B cell (primary cell): ENCODE data around the gene RAB3IL1.

ENCODE experiments used
- EZH2 ChIP-seq: IDR thresholded peaks from 2 replicates; pipeline ENCODE4 v1.6.1; 2012; ENCODE audit warnings: borderline replicate concordance, low read depth, mild to moderate bottlenecking, moderate library complexity, low read length; ENCODE audit not compliant: insufficient read depth, poor library complexity, severe bottlenecking
- TF ChIP-seq, protein P1 (sequence below): fragments of 200-600 bp; IDR thresholded peaks from one replicate; pipeline ENCODE4 v1.8.0; 2022; ENCODE audit warnings: antibody characterized with exemption, mild to moderate bottlenecking

GRCh38 chr11:61912530-61912898 is 4.9 kb downstream of the RAB3IL1 start:
- TF ChIP-seq EZH2, result no peak
- TF ChIP-seq, protein P1, sequence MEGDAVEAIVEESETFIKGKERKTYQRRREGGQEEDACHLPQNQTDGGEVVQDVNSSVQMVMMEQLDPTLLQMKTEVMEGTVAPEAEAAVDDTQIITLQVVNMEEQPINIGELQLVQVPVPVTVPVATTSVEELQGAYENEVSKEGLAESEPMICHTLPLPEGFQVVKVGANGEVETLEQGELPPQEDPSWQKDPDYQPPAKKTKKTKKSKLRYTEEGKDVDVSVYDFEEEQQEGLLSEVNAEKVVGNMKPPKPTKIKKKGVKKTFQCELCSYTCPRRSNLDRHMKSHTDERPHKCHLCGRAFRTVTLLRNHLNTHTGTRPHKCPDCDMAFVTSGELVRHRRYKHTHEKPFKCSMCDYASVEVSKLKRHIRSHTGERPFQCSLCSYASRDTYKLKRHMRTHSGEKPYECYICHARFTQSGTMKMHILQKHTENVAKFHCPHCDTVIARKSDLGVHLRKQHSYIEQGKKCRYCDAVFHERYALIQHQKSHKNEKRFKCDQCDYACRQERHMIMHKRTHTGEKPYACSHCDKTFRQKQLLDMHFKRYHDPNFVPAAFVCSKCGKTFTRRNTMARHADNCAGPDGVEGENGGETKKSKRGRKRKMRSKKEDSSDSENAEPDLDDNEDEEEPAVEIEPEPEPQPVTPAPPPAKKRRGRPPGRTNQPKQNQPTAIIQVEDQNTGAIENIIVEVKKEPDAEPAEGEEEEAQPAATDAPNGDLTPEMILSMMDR, result no peak
